ENCODE data around the gene ICAM2.

- TF ChIP-seq, protein P1, sequence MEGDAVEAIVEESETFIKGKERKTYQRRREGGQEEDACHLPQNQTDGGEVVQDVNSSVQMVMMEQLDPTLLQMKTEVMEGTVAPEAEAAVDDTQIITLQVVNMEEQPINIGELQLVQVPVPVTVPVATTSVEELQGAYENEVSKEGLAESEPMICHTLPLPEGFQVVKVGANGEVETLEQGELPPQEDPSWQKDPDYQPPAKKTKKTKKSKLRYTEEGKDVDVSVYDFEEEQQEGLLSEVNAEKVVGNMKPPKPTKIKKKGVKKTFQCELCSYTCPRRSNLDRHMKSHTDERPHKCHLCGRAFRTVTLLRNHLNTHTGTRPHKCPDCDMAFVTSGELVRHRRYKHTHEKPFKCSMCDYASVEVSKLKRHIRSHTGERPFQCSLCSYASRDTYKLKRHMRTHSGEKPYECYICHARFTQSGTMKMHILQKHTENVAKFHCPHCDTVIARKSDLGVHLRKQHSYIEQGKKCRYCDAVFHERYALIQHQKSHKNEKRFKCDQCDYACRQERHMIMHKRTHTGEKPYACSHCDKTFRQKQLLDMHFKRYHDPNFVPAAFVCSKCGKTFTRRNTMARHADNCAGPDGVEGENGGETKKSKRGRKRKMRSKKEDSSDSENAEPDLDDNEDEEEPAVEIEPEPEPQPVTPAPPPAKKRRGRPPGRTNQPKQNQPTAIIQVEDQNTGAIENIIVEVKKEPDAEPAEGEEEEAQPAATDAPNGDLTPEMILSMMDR (IDR thresholded peaks at IDR 0.05), result no peak
- TF ChIP-seq POLR2A (IDR thresholded peaks at IDR 0.05) (no peak), EP300 (IDR thresholded peaks at IDR 0.05) (peak in 1 of 2 donors; percentile 54)
Measured at GRCh38 chr17:64007838-64008282, 12.6 kb downstream of the ICAM2 start.

Measured in tibial nerve (tissue), 4 donors.